Loucy (cell line): Measurements from ENCODE around the gene ADAM23.

Experiments used
- H2AFZ ChIP-seq: fragments of 200-600 bp; sonication (generic); 2 replicates; pipeline ENCODE4 v1.6.0; 2016; ENCODE audit warnings: antibody characterized with exemption, mild to moderate bottlenecking, low read length, moderate library complexity
- H3F3A ChIP-seq: fragments of 200-600 bp; 2 replicates; pipeline ENCODE4 v1.6.0; 2016; ENCODE audit warnings: antibody characterized with exemption, low read depth, mild to moderate bottlenecking
- H3K27me3 ChIP-seq: fragments of 200-600 bp; sonication (generic); 2 replicates; pipeline ENCODE4 v1.6.1; 2014; ENCODE audit warnings: low read length, mild to moderate bottlenecking; ENCODE audit not compliant: insufficient read depth, poor library complexity, severe bottlenecking
- H3K36me3 ChIP-seq: fragments of 200-600 bp; sonication (generic); 2 replicates; pipeline ENCODE4 v1.6.1; 2016; ENCODE audit warnings: low read length; ENCODE audit not compliant: insufficient read depth
- H3K4me1 ChIP-seq: fragments of 200-600 bp; sonication (generic); 2 replicates; pipeline ENCODE4 v1.5.1; 2014; ENCODE audit warnings: low read length, mild to moderate bottlenecking; ENCODE audit not compliant: insufficient read depth, poor library complexity, severe bottlenecking
- H3K4me2 ChIP-seq: fragments of 200-600 bp; sonication (generic); 2 replicates; pipeline ENCODE4 v1.6.0; 2014; ENCODE audit warnings: antibody characterized with exemption, low read length, low read depth, mild to moderate bottlenecking; ENCODE audit not compliant: poor library complexity, severe bottlenecking
- H3K4me3 ChIP-seq: fragments of 200-600 bp; sonication (generic); 2 replicates; pipeline ENCODE4 v1.5.1; 2014; ENCODE audit warnings: low read length, mild to moderate bottlenecking, mixed read lengths; ENCODE audit not compliant: poor library complexity, severe bottlenecking
- H3K79me2 ChIP-seq: fragments of 200-600 bp; sonication (generic); 2 replicates; pipeline ENCODE4 v1.6.1; 2014; ENCODE audit warnings: low read length; ENCODE audit not compliant: insufficient read depth
- H3K9ac ChIP-seq: fragments of 200-600 bp; sonication (generic); 2 replicates; pipeline ENCODE4 v1.6.0; 2014; ENCODE audit warnings: mild to moderate bottlenecking, low read depth, low read length, moderate library complexity; ENCODE audit not compliant: poor library complexity, severe bottlenecking
- H3K9me2 ChIP-seq: fragments of 200-600 bp; sonication (generic); replicated peaks from 2 replicates; pipeline ENCODE4 v1.6.1; 2016; ENCODE audit warnings: low read depth, low read length, mixed read lengths
- H3K9me3 ChIP-seq: fragments of 200-600 bp; sonication (generic); 2 replicates; pipeline ENCODE4 v1.6.1; 2014; ENCODE audit warnings: mild to moderate bottlenecking, antibody characterized with exemption, low read length, low read depth; ENCODE audit not compliant: insufficient read depth
- H4K20me1 ChIP-seq: fragments of 200-600 bp; sonication (generic); 2 replicates; pipeline ENCODE4 v1.6.0; 2014; ENCODE audit warnings: antibody characterized with exemption, low read length, mild to moderate bottlenecking; ENCODE audit not compliant: insufficient read depth, poor library complexity, severe bottlenecking
- EZH2phosphoT487 ChIP-seq: fragments of 200-600 bp; IDR thresholded peaks from 2 replicates; pipeline ENCODE4 v1.6.1; 2018; ENCODE audit warnings: antibody characterized with exemption, mild to moderate bottlenecking, moderate library complexity, borderline replicate concordance
- TF ChIP-seq, protein P1 (sequence below): fragments of 200-600 bp; sonication (generic); conservative IDR thresholded peaks from 2 replicates; pipeline ENCODE4 v1.5.1; 2014; ENCODE audit warnings: mild to moderate bottlenecking, antibody characterized with exemption, low read length

ADAM23 gene

GRCh38 chr2:206471524-206472062, 28.3 kb downstream of the ADAM23 start:
- Histone ChIP-seq H4K20me1 (no peaks in the 10 kb centered on the region), H3K36me3 (no peaks in the 10 kb centered on the region), H2AFZ (no peak overlapping the region), H3K4me1 (no peaks in the 10 kb centered on the region), H3K4me3 (no peak overlapping the region), H3K9me2 (no peaks in the 10 kb centered on the region), H3K9ac (no peak overlapping the region), H3K4me2 (no peak overlapping the region), H3K9me3 (no peaks in the 10 kb centered on the region), H3F3A (no peaks in the 10 kb centered on the region), H3K79me2 (no peaks in the 10 kb centered on the region), H3K27me3 (no peaks in the 10 kb centered on the region)
- TF ChIP-seq, protein P1, sequence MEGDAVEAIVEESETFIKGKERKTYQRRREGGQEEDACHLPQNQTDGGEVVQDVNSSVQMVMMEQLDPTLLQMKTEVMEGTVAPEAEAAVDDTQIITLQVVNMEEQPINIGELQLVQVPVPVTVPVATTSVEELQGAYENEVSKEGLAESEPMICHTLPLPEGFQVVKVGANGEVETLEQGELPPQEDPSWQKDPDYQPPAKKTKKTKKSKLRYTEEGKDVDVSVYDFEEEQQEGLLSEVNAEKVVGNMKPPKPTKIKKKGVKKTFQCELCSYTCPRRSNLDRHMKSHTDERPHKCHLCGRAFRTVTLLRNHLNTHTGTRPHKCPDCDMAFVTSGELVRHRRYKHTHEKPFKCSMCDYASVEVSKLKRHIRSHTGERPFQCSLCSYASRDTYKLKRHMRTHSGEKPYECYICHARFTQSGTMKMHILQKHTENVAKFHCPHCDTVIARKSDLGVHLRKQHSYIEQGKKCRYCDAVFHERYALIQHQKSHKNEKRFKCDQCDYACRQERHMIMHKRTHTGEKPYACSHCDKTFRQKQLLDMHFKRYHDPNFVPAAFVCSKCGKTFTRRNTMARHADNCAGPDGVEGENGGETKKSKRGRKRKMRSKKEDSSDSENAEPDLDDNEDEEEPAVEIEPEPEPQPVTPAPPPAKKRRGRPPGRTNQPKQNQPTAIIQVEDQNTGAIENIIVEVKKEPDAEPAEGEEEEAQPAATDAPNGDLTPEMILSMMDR = no peak
- TF ChIP-seq EZH2phosphoT487 = no peak

- H3K27me3 ChIP-seq = no peaks in the 10 kb centered on the region
- H3K4me3 ChIP-seq = no peak overlapping the region
- TF ChIP-seq, protein P1 = no peak
- TF ChIP-seq EZH2phosphoT487 = no peak
- no peaks in the 10 kb centered on the region for H4K20me1 ChIP-seq
- no peak overlapping the region for H3K4me2 ChIP-seq
- H3K9me2 ChIP-seq = no peaks in the 10 kb centered on the region
- no peaks in the 10 kb centered on the region for H3K9me3 ChIP-seq
- no peak overlapping the region for H2AFZ ChIP-seq
- no peaks in the 10 kb centered on the region for H3K79me2 ChIP-seq
- H3K36me3 ChIP-seq = no peaks in the 10 kb centered on the region
- no peak overlapping the region for H3K9ac ChIP-seq
- no peaks in the 10 kb centered on the region for H3F3A ChIP-seq
- no peaks in the 10 kb centered on the region for H3K4me1 ChIP-seq
Observed at GRCh38 chr2:206472094-206472493, 28.8 kb downstream of the ADAM23 start.

GRCh38 chr2:206474099-206474498, 30.8 kb downstream of the ADAM23 start:
- H3K27me3 ChIP-seq = no peaks in the 10 kb centered on the region
- no peak overlapping the region for H3K4me2 ChIP-seq
- no peak overlapping the region for H2AFZ ChIP-seq
- H3K4me1 ChIP-seq = no peaks in the 10 kb centered on the region
- H4K20me1 ChIP-seq = no peaks in the 10 kb centered on the region
- H3K9me3 ChIP-seq = no peaks in the 10 kb centered on the region
- H3K9me2 ChIP-seq = no peaks in the 10 kb centered on the region
- TF ChIP-seq, protein P1 = no peak
- no peak for TF ChIP-seq EZH2phosphoT487
- H3K4me3 ChIP-seq = no peak overlapping the region
- no peaks in the 10 kb centered on the region for H3K36me3 ChIP-seq
- H3K9ac ChIP-seq = no peak overlapping the region
- no peaks in the 10 kb centered on the region for H3F3A ChIP-seq
- no peaks in the 10 kb centered on the region for H3K79me2 ChIP-seq
